ENCODE results near the gene EED.
A peak's percentile ranks its signal among the peaks of the same experiment; 100 is the strongest.
"Not testable (repeated sequence)": the region's sequence is repeated elsewhere in the genome, so short reads cannot be mapped to it uniquely, and the experiment has no call there.

EED gene

GRCh38 chr11:86219311-86220193, 25.0 kb upstream of the EED start:
- no peak for DNase-seq (ENCODE audit: low read depth)

DNA sequence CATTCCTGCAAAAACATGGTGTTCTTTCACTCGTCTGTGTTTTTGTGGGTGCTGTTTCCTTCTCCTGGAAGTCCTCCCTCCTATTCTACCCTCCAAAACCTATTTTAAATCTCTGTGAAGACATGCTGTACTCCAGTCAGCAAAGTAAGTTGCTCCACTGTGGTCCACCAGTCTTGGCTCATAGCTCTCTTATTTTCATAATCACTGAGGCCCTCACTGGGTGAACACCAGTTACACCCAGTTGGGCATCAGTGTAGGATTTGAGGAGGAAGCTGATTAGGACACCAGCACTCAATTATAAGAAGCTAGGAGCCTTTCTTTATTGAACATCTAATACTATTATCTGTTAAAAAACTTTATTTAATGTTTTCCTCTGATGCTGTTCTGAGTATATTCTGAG, 23.9 kb upstream of the EED start:
- DNase-seq (ENCODE audit: low read depth) = no peak

- no peak for DNase-seq (ENCODE audit: low read depth)
Measured at GRCh38 chr11:86222081-86222480, 22.5 kb upstream of the EED start.

DNA sequence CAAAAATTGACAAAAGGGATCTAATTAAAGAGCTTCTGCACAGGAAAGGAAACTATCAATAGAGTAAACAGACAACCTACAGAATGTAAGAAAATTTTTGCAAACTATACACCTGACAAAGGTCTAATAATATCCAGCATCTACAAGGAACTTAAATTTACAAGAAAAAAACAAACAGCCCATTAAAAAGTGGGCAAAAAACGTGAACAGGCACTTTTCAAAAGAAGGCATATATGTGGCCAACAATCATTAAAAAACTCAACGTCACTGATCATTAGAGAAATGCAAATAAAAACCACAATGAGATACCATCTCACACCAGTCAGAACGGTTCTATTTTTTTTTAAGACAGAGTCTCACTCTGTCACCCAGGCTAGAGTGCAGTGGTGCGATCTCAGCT, 20.0 kb upstream of the EED start:
- not testable (repeated sequence) for DNase-seq (ENCODE audit: low read depth)

DNA sequence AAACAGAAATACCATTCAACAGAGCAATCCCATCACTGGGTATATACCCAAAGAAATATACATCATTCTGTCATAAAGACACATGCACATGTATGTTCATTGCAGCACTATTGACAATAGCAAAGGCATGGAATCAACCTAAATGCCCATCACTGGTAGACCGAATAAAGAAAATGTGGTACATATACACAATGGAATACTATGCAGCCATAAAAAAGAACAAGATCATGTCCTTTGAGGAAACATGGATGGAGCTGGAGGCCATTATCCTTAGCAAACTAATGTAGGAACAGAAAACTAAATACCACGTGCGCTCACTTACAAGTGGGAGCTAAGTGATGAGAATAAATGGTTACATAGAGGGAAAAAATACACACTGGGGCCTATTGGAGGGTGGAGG, 19.2 kb upstream of the EED start:
- not testable (repeated sequence) for DNase-seq (ENCODE audit: low read depth)

DNA sequence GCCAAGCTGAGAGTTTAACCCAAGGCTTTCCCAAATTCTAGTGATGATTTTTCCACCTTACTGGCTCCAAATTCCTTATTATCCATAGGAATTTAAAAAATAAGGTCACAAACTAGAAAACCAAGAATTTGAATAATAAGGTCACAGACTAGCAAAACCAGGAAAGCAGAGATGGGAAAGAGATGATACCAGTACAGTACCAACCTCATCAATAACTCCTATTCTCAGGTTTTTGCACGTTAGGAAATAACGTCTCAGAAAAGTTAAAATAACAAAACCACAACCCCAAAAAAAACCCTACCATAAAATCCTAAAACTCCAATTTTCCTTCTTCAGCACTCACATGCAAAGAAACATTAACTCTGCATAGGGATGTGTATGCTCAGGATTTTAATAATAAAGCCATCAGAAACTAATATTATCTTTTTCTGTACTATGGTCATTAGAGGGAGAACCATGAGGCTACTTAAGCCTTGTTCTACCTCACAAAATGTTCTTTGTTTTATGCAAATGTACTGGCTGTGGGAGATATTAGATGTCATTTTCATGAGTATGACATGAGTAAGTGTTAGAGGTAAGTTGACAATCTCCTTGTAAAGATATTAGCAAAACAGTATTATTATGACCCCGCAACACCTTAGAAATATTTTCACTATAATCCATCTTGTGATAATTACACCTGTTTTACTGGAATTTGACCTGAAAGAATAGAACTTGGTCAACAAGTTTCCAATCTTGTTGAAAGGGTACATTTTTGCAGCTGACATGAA, 16.1 kb upstream of the EED start:
- no peak for DNase-seq (ENCODE audit: low read depth)

DNA sequence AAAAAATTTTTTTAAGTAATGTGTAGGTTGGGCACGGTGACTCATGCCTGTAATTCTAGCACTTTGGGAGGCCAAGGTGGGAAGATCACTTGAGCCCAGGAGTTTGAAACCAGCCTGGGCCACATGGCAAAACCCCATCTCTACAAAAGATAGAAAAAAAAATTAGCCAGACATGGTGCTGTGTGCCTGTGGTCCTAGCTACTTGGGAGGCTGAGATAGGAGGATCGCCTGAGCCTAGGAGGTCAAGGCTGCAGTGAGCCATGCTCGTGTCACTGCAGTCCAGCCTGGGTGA, 15.6 kb upstream of the EED start:
- not testable (repeated sequence) for DNase-seq (ENCODE audit: low read depth)

DNA sequence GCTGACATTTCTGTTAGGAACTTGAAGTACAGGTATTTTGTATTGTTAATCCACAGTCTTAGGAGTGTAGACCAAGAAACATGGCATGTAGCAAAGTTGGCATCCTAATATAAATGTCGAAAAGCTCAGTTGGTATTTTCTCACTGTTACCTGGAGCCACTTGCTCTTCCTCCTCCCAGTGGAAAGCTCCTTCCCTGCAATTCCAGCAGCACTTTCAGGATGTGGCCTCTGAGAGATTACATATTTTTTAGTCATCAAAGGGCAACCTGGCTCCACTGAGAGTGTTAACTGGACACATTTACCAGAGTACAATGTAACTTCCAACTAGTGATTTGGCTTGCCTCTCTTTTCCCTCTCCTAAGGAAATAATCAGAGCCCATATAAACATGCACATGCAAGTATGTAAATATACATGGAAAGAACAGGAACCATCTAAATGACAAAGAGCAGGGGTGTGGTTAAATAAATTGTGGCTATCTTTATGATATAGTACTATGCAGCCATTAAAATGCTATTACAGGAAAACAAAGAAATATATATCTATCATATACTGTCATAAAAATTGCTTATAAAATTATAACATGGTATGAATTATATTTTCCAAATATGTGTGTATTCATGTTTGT, 14.3 kb upstream of the EED start:
- no peak for DNase-seq (ENCODE audit: low read depth)

DNA sequence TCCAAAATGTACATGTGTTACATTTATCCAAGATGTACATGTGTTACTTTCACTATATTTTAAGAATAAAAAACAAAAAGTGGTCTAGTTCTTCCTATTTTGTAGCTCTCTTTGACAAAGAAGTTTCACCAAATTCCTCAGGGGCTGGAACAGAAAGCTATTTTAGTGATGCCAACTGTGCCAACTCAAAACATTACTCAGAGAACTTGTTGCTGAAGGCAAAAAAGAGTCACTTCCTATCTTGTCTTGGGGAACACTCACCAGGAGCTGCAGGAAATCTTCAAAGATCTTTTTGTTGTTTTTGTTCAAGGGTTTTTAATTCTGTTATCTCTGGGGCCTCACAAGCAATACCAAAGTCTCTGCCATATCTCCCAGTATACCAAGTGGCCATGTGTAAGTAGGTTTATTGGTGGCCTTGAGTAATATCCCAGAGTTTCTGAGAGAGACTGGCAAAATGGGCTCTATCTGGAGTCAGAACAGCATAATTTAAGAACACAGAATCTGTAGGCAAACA, 13.6 kb upstream of the EED start:
- DNase-seq (ENCODE audit: low read depth) = no peak

DNA sequence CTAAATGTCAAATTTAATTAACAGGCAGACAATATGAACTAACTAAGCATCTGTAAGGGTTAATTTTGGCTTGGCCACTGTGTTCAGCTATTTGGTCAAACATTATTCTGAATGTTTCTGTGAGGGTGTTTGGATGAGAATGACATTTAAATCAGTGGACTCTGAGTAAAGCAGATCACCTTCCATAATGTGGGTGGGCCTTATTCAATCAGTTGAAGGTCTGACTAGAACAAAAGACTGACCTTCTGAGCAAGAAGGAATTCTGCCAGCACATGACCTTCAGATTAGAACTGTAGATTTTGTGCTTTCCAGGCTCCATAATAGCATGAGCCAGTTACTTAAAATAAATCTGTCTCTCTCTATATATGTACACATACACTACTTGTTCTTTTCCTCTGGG, 12.0 kb upstream of the EED start:
- no peak for DNase-seq (ENCODE audit: low read depth)

- DNase-seq (ENCODE audit: low read depth) = no peak
Measured at GRCh38 chr11:86234831-86235461, 9.6 kb upstream of the EED start.

GRCh38 chr11:86237267-86237804, 7.2 kb upstream of the EED start:
- DNase-seq (ENCODE audit: low read depth) = no peak

- DNase-seq (ENCODE audit: low read depth) = no peak
Measured at GRCh38 chr11:86240164-86240563, 4.4 kb upstream of the EED start.

DNA sequence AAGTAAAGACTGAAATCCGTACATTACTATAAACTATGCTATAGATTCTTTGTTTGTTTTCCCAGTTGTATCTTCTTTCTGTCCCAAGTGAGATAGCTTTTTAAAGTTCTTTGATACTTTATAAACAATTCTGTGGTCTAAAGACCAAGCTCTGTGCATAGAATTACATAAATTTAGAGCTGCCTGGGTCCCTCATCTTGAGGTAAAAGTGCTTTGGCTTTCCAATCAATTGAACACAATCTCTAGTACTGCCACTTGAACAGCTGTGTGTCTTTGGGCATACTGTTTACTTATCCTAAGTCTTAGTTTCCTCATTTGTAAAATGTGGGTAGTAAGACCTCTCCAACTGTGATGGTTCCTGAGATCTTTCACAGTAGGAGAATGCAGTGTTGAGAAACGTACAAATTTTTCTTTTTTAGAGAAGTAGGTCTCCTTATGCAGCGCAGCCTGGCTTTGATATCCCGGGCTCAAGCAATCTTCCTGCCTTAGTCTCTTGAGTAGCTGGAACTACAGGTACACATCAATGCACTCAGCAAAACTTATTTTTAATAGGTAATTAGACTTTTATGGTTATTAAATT, 2.5 kb upstream of the EED start:
- no peak for DNase-seq (ENCODE audit: low read depth)

DNA sequence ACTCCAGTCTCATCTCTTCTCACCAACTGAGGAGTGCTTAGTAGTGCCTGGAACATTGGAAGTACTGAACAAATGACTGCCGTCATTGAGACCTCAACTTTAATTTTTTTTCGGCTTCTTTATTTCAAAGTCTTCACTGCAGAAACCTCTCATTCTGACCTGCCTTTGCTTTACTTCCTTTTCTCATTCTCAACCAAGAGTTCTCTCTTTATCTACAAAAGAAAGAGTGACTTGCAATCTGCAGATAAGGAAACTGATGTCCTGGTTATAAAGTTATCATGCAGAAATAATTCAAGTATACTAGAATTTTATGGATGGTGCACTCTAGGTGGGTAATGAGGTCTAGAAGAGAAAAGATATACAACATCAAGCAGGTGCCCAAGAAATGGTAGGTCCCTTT, 1.2 kb upstream of the EED start:
- no peak for DNase-seq (ENCODE audit: low read depth)

GRCh38 chr11:86244063-86244521, 461 bp upstream of the EED start:
- peak; percentile 84 for DNase-seq (ENCODE audit: low read depth)

DNA sequence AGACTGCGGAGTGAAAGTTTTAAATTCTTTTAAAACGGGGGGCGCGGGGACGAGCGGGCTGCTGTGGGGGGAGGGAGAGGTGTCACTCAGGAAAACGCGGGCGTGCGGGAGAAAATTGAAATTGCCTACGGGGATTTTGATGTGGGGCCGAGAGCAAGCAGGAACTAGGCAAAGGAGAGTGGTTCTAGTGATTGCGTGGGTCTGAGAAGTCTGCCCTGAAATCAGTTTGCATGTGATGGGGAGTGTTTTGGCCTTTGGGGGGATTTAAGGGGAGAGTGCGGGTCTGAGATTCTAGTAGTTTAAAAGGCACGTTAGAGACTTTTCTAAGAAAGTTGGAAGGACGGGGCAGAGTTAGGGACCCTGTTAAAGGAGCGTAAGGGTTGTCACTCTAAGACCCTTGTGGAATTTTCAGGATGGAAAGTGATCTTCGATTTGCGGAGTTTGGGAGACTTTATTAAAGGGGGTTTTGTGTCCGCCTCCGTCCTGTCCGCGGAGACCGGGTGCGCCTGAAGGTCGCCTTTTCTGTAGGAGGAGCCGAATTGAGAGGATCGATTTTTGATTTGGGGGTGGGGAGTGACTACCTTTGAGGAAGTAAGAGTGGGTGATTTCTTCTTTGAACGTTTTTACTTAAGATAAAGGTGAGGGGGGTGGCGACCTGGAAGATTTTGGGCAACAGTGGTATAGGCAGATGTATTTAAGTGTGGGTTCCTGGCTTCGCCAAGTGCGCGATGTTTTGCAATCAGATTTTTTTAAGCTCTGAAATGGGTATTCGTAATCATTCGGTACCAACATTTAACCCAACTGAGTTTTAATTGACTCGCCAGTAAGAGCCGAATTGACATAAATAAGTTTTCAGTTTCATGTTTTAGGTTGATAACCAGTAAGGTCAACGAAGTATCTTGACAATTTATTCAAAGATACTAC, 1.1 kb downstream of the EED start:
- DNase-seq (ENCODE audit: low read depth) = no peak

GRCh38 chr11:86246293-86246675, 1.7 kb downstream of the EED start:
- no peak for DNase-seq (ENCODE audit: low read depth)

GRCh38 chr11:86247608-86248007, 3.1 kb downstream of the EED start:
- DNase-seq (ENCODE audit: low read depth) = no peak

GRCh38 chr11:86248609-86249008, 4.1 kb downstream of the EED start:
- no peak for DNase-seq (ENCODE audit: low read depth)
